22Rv1 (cell line): ENCODE measurements around the gene QPRT.
A peak's percentile ranks its signal among the peaks of the same experiment; 100 is the strongest.
"Not testable (repeated sequence)": the region's sequence is repeated elsewhere in the genome, so short reads cannot be mapped to it uniquely, and the experiment has no call there.

ENCODE experiments used
- H3K27ac ChIP-seq: fragments of 450-650 bp; 2 replicates; pipeline ENCODE4 v1.5.1; 2017
- CTCF ChIP-seq: fragments of 450-650 bp; IDR thresholded peaks from 2 replicates; pipeline ENCODE4 v1.5.1; 2017; ENCODE audit warnings: mild to moderate bottlenecking
- ZFX ChIP-seq: fragments of 450-650 bp; IDR thresholded peaks from 2 replicates; pipeline ENCODE4 v1.6.1; 2017; ENCODE audit warnings: antibody characterized with exemption, borderline replicate concordance

QPRT gene

GRCh38 chr16:29719063-29719462 lies 40.1 kb downstream of the QPRT start:
- H3K27ac ChIP-seq, result no peak overlapping the region
- TF ChIP-seq CTCF (no peak), ZFX (no peak)

DNA sequence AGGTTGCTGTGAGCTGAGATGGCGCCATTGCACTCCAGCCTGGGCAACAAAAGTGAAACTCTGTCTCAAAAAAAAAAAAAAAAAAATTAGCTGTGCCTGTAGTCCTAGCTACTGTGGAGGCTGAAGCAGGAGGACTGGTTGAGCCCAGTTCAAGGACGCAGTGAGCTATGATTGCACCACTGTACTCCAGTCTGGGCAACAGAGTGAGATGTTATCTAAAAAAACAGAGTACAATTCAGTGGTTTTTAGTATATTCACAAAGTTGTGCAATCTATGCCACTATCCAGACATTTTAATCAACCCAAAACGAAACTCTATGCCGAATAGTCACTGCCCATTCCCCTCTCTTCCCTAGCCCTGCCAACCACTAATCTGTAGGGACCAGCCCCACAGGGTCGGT lies 41.7 kb downstream of the QPRT start:
- TF ChIP-seq CTCF (no peak), ZFX (no peak)
- H3K27ac ChIP-seq, result no peak overlapping the region

DNA sequence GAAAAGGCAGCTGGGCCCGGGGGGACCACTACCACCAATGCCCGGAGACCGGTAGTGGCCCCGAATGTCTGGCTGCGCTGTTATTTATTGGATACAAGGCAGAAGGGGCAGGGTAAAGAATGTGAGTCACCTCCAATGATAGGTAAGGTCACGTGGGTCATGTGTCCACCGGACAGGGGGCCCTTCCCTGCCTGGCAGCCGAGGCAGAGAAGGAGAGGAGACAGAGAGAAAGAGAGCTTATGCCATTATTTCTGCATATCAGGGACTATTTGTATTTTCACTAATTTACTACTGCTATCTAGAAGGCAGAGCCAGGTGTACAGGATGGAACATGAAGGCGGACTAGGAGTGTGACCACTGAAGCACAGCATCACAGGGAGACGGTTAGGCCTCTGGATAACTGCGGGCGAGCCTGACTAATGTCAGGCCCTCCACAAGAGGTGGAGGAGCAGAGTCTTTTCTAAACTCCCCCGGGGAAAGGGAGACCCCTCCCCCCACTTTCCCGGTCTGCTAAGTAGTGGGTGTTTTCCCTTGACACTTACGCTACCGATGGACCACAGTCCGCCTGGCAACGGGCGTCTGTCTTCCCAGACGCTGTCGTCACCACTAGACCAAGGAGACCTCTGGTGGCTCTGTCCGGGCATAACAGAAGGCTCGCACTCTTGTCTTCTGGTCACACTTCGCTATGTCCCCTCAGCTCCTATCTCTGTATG lies 42.3 kb downstream of the QPRT start:
- TF ChIP-seq CTCF, result peak; percentile 70
- H3K27ac ChIP-seq, result not testable (repeated sequence)

DNA sequence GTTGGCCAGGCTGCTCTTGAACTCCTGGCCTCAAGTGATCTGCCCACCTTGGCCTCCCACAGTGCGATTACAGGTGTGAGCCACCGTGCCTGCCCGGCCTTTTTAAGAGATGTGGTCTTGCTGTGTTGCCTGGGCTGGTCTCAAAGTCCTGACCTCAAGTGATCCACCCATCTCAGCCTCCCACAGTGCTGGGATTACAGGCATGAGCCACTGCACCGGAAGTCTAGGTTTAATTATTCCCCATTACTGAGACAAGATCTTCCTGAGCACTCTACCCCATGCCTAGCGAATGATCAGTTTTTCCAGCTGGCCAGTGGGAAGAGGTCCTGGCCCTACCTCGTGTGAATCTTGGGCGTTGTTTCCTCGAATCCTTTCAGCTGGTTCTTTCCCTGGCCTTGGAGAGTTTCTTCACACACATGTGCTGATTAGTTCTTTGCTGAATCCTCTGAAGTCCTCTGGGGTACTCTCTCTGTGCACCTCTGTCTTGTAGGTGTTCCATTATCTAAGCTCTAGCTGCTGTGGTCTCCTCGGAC lies 47.9 kb downstream of the QPRT start:
- no peak overlapping the region for H3K27ac ChIP-seq

DNA sequence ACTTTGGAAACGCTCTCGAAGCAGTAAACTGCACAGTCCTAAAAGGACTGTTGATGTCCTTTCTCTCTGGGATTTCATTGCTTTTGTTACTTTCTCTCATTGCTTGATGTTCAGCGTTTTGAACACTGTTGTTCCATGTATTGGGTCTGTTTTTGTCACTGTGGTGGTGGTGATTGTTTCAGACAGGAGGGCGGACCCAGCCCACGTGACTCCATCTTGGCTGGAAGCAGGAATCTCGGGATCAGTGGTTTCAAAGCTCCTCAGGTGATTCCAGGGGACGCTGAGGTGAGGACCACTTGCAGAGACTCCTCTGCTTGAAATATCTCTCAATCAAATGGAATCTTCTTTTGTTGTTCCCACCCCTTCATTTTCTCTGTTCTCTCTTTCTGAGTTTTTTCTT lies 48.5 kb downstream of the QPRT start:
- TF ChIP-seq CTCF (no peak), ZFX (no peak)
- no peak overlapping the region for H3K27ac ChIP-seq

More for the DNA sequence above, 47.9 kb downstream of the QPRT start:
- TF ChIP-seq CTCF, result no peak

GRCh38 chr16:29729116-29729521 lies 50.1 kb downstream of the QPRT start:
- no peak overlapping the region for H3K27ac ChIP-seq
- TF ChIP-seq CTCF (peak; percentile 76), ZFX (no peak)

DNA sequence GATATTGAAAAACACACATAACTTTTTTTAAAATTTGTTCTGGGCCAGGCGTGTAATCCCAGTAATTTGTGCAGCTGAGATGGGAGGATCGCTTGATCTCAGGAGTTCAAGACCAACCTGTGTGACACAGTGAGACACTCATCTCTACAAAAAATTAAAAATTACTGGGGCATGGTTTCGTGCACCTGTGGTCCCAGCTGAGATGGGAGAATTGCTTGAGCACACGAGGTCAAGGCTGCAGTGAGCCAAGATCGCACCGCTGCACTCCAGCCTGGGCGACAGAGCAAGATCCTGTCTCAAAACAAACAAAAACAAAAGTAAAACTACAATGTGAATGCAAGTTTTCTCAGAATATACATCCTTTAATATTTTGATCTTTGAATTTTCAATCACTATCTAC lies 51.7 kb downstream of the QPRT start:
- no peak overlapping the region for H3K27ac ChIP-seq
- TF ChIP-seq ZFX, result no peak
- TF ChIP-seq CTCF, result no peak

- not testable (repeated sequence) for H3K27ac ChIP-seq
Observed at GRCh38 chr16:29731768-29732601, 53.0 kb downstream of the QPRT start.
